KMS-11 (cell line): Measurements from ENCODE around the gene INSC.

Source experiments
- H2AFZ ChIP-seq: fragments of 200-600 bp; sonication (generic); 2 replicates; pipeline ENCODE4 v1.6.1; 2016; ENCODE audit warnings: antibody characterized with exemption, mixed run types, low read depth
- H3K27ac ChIP-seq: fragments of 200-600 bp; sonication (generic); 2 replicates; pipeline ENCODE4 v1.6.1; 2016; ENCODE audit warnings: mild to moderate bottlenecking, mixed run types
- H3K27me3 ChIP-seq: fragments of 200-600 bp; sonication (generic); 2 replicates; pipeline ENCODE4 v1.6.1; 2017; ENCODE audit warnings: mild to moderate bottlenecking, low read depth, mixed run types, moderate library complexity; ENCODE audit not compliant: insufficient read depth
- H3K36me3 ChIP-seq: fragments of 200-600 bp; sonication (generic); 2 replicates; pipeline ENCODE4 v1.6.1; 2017; ENCODE audit warnings: mild to moderate bottlenecking, mixed run types; ENCODE audit not compliant: insufficient read depth
- H3K4me1 ChIP-seq: fragments of 200-600 bp; sonication (generic); 2 replicates; pipeline ENCODE4 v1.6.1; 2016; ENCODE audit warnings: mild to moderate bottlenecking, low read depth, mixed run types; ENCODE audit not compliant: poor library complexity, severe bottlenecking
- H3K4me2 ChIP-seq: fragments of 200-600 bp; sonication (generic); 2 replicates; pipeline ENCODE4 v1.7.0; 2016; ENCODE audit warnings: mild to moderate bottlenecking, mixed run types
- H3K4me3 ChIP-seq: fragments of 200-600 bp; sonication (generic); IDR thresholded peaks from 2 replicates; pipeline ENCODE4 v1.6.1; 2017; ENCODE audit warnings: low read depth, low read length, mixed read lengths; ENCODE audit not compliant: insufficient read depth
- H3K79me2 ChIP-seq: fragments of 200-600 bp; sonication (generic); 2 replicates; pipeline ENCODE4 v1.6.1; 2016; ENCODE audit warnings: low read depth, mixed run types; ENCODE audit not compliant: insufficient read depth
- H3K9ac ChIP-seq: fragments of 200-600 bp; sonication (generic); 2 replicates; pipeline ENCODE4 v1.6.1; 2016; ENCODE audit warnings: mild to moderate bottlenecking, mixed run types
- H4K20me1 ChIP-seq: fragments of 200-600 bp; sonication (generic); 2 replicates; pipeline ENCODE4 v1.6.1; 2016; ENCODE audit warnings: mild to moderate bottlenecking, mixed run types; ENCODE audit not compliant: insufficient read depth
- TF ChIP-seq, protein P1 (sequence below): fragments of 200-600 bp; sonication (generic); conservative IDR thresholded peaks from 2 replicates; pipeline ENCODE4 v1.6.1; 2017; ENCODE audit warnings: low read depth, mild to moderate bottlenecking, antibody characterized with exemption, low read length, moderate library complexity, mixed read lengths

The INSC gene

GRCh38 chr11:15148169-15148568 lies 33.4 kb downstream of the INSC start:
- Histone ChIP-seq H3K36me3 (no peaks in the 10 kb centered on the region), H3K4me2 (no peak overlapping the region), H3K9ac (no peak overlapping the region), H3K4me3 (no peak overlapping the region), H2AFZ (no peak overlapping the region), H3K27me3 (no peaks in the 10 kb centered on the region), H3K79me2 (no peaks in the 10 kb centered on the region), H3K4me1 (no peaks in the 10 kb centered on the region), H3K27ac (no peak overlapping the region), H4K20me1 (no peaks in the 10 kb centered on the region)
- TF ChIP-seq, protein P1, sequence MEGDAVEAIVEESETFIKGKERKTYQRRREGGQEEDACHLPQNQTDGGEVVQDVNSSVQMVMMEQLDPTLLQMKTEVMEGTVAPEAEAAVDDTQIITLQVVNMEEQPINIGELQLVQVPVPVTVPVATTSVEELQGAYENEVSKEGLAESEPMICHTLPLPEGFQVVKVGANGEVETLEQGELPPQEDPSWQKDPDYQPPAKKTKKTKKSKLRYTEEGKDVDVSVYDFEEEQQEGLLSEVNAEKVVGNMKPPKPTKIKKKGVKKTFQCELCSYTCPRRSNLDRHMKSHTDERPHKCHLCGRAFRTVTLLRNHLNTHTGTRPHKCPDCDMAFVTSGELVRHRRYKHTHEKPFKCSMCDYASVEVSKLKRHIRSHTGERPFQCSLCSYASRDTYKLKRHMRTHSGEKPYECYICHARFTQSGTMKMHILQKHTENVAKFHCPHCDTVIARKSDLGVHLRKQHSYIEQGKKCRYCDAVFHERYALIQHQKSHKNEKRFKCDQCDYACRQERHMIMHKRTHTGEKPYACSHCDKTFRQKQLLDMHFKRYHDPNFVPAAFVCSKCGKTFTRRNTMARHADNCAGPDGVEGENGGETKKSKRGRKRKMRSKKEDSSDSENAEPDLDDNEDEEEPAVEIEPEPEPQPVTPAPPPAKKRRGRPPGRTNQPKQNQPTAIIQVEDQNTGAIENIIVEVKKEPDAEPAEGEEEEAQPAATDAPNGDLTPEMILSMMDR = no peak

GRCh38 chr11:15149050-15149449 lies 34.3 kb downstream of the INSC start:
- H3K4me3 ChIP-seq = no peak overlapping the region
- TF ChIP-seq, protein P1 = no peak
- H3K27me3 ChIP-seq = no peaks in the 10 kb centered on the region
- H3K79me2 ChIP-seq = no peaks in the 10 kb centered on the region
- no peaks in the 10 kb centered on the region for H3K4me1 ChIP-seq
- H2AFZ ChIP-seq = no peak overlapping the region
- no peaks in the 10 kb centered on the region for H3K36me3 ChIP-seq
- H3K9ac ChIP-seq = no peak overlapping the region
- H3K27ac ChIP-seq = no peak overlapping the region
- no peaks in the 10 kb centered on the region for H4K20me1 ChIP-seq
- H3K4me2 ChIP-seq = no peak overlapping the region

DNA sequence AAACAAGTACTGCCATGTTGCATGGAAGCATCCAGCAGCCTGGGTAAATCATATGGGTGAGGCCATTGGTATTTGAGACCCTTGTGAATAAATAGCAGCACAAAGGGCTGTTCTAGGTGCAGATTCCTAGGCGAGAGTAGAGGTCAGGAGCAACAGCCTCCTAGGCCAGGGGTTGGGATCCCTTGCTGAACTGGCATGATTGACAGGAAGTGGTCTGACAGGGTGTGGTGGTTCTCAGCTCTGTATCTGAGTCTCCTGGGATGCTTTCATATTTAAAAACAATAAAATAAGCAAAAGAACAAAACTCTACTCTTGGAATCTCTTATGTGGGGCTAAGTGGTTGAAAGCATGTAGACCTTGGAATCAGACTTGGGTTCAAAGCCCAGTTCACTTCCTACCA lies 35.8 kb downstream of the INSC start:
- no peak overlapping the region for H3K4me2 ChIP-seq
- H3K9ac ChIP-seq = no peak overlapping the region

DNA sequence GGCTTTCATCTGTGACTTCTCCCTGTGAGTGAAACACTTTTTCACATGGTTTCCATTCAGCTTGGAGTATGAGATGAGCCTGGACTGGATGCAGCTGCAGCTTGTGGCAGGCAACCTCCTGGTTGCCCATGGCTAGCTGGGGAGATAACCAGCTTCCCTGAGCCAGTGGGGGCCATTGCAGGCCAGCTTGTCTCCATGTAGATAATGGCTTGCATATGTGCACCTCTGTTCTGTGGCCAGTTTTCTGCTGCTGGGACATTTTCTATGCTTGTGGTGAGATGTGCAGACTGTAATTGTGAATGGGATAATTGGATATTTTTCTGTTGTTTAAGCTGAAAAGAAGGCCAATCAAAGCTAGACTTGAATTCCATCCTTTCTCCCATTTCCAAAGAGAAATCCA lies 38.5 kb downstream of the INSC start:
- TF ChIP-seq, protein P1 = no peak
- Histone ChIP-seq H4K20me1 (no peaks in the 10 kb centered on the region), H3K36me3 (no peaks in the 10 kb centered on the region), H3K27ac (no peak overlapping the region), H3K4me3 (no peak overlapping the region), H3K4me1 (no peaks in the 10 kb centered on the region), H3K79me2 (no peaks in the 10 kb centered on the region), H3K9ac (no peak overlapping the region), H3K27me3 (no peaks in the 10 kb centered on the region), H3K4me2 (no peak overlapping the region), H2AFZ (no peak overlapping the region)

More for the DNA sequence above, 35.8 kb downstream of the INSC start:
- Histone ChIP-seq H3K27ac (no peak overlapping the region), H3K27me3 (no peaks in the 10 kb centered on the region), H4K20me1 (no peaks in the 10 kb centered on the region), H3K36me3 (no peaks in the 10 kb centered on the region), H3K4me1 (no peaks in the 10 kb centered on the region), H2AFZ (no peak overlapping the region), H3K79me2 (no peaks in the 10 kb centered on the region), H3K4me3 (no peak overlapping the region)
- TF ChIP-seq, protein P1 = no peak
